HG02943 (cell line): Measurements from ENCODE around the gene PPP1R3D.

Experiments
- ATAC-seq: cut with Tn5 transposase; IDR thresholded peaks from one replicate; pipeline ENCODE4 v1.9.1; 2021; ENCODE audit warnings: mild to moderate bottlenecking, low read depth, moderate library complexity; ENCODE audit not compliant: unreplicated experiment

PPP1R3D gene

GRCh38 chr20:59948828-59949720, 9.0 kb upstream of the PPP1R3D start:
- ATAC-seq: no peak

- ATAC-seq: no peak
Measured at GRCh38 chr20:59948212-59948611, 8.1 kb upstream of the PPP1R3D start.

GRCh38 chr20:59947376-59947775, 7.3 kb upstream of the PPP1R3D start:
- no peak for ATAC-seq

- ATAC-seq: no peak
Measured at GRCh38 chr20:59945731-59946130, 5.6 kb upstream of the PPP1R3D start.

GRCh38 chr20:59945175-59945574, 5.1 kb upstream of the PPP1R3D start:
- no peak for ATAC-seq

GRCh38 chr20:59944726-59945125, 4.6 kb upstream of the PPP1R3D start:
- no peak for ATAC-seq

GRCh38 chr20:59942245-59942644, 2.1 kb upstream of the PPP1R3D start:
- no peak for ATAC-seq

- ATAC-seq: peak; percentile 6
Measured at GRCh38 chr20:59940956-59941294, 820 bp upstream of the PPP1R3D start.

- peak; percentile 34 for ATAC-seq
Measured at GRCh38 chr20:59939879-59940128, 301 bp downstream of the PPP1R3D start.

GRCh38 chr20:59939052-59939878, 840 bp downstream of the PPP1R3D start:
- no peak for ATAC-seq

GRCh38 chr20:59938696-59939051, 1.4 kb downstream of the PPP1R3D start:
- no peak for ATAC-seq

- no peak for ATAC-seq
Measured at GRCh38 chr20:59938221-59938620, 1.9 kb downstream of the PPP1R3D start.

- ATAC-seq: no peak
Measured at GRCh38 chr20:59937150-59937549, 3.0 kb downstream of the PPP1R3D start.

GRCh38 chr20:59936409-59936808, 3.7 kb downstream of the PPP1R3D start:
- no peak for ATAC-seq

- no peak for ATAC-seq
Measured at GRCh38 chr20:59935457-59936185, 4.5 kb downstream of the PPP1R3D start.

GRCh38 chr20:59933849-59934585, 6.1 kb downstream of the PPP1R3D start:
- peak; percentile 77 for ATAC-seq

- ATAC-seq: peak; percentile 34
Measured at GRCh38 chr20:59933296-59933848, 6.7 kb downstream of the PPP1R3D start, which contains the start of gene SYCP2. Gene SYCP2, minus strand, starts transcription at chr20:59933637. Its CDS starts 11,224 bp downstream, at chr20:59922413.

- ATAC-seq: no peak
Measured at GRCh38 chr20:59932616-59933295, 7.3 kb downstream of the PPP1R3D start.

- ATAC-seq: no peak
Measured at GRCh38 chr20:59931511-59932312, 8.4 kb downstream of the PPP1R3D start.
